ENCODE measurements around the gene LAMC1.
A peak's percentile ranks its signal among the peaks of the same experiment; 100 is the strongest.

LAMC1 gene

GRCh38 chr1:183161391-183161790 lies 138.2 kb downstream of the LAMC1 start:
- peaks cover 7 to 19% of the 10 kb centered on the region in 2 experiments for H3K4me1 ChIP-seq (ENCODE audit: control insufficient read depth in 1 of 2, insufficient read depth in 2 of 2, low read length in 2 of 2)
- no peak overlapping the region for H4K8ac ChIP-seq (ENCODE audit: low read depth, low read length)
- H3K27ac ChIP-seq (ENCODE audit: low read depth, low read length), result no peak overlapping the region
- no peak overlapping the region for H2BK120ac ChIP-seq (ENCODE audit: insufficient read depth, low read length, poor library complexity)
- H3K4me3 ChIP-seq (ENCODE audit: low read depth, low read length), result no peak overlapping the region
- peak overlapping the region; percentile 16 for H2BK5ac ChIP-seq (ENCODE audit: low read depth, low read length, poor library complexity)
- no CpG with 5 or more reads among the region's 3 CpGs for WGBS (ENCODE audit: extremely low coverage, insufficient coverage, insufficient read length)
- H3K23ac ChIP-seq (ENCODE audit: low read length), result no peak overlapping the region
- peak; percentile 17 to 66 for DNase-seq
- H3K79me2 ChIP-seq (ENCODE audit: control insufficient read depth, insufficient read depth, low read length, poor library complexity), result no peaks in the 10 kb centered on the region
- H3K9me3 ChIP-seq (ENCODE audit: insufficient read depth, low read depth, low read length), result peaks cover 3% of the 10 kb centered on the region
- H2AFZ ChIP-seq (ENCODE audit: insufficient read depth, low read length, poor library complexity), result no peak overlapping the region
- no peak overlapping the region for H4K12ac ChIP-seq (ENCODE audit: low read depth, low read length)
- H4K91ac ChIP-seq (ENCODE audit: low read depth, low read length), result no peak overlapping the region
- H3K9ac ChIP-seq (ENCODE audit: low read length), result no peak overlapping the region
- H3K36me3 ChIP-seq (ENCODE audit: control insufficient read depth in 1 of 2, insufficient read depth in 2 of 2, low read length in 2 of 2), result no peaks in the 10 kb centered on the region
- H2BK12ac ChIP-seq (ENCODE audit: low read length), result peak overlapping the region; percentile 86
- no peak overlapping the region for H3K4me2 ChIP-seq (ENCODE audit: low read length)
- no peak overlapping the region for H3K4ac ChIP-seq (ENCODE audit: low read depth, low read length)
- no peak overlapping the region for H3K18ac ChIP-seq (ENCODE audit: low read length)
- H3K27me3 ChIP-seq (ENCODE audit: insufficient read depth, low read length), result no peaks in the 10 kb centered on the region
- H2AK5ac ChIP-seq (ENCODE audit: low read length), result peak overlapping the region; percentile 92
- no peak overlapping the region for H3K14ac ChIP-seq (ENCODE audit: low read length)
- H3K79me1 ChIP-seq (ENCODE audit: low read length), result peaks cover 5% of the 10 kb centered on the region

GRCh38 chr1:183163316-183163715 lies 140.1 kb downstream of the LAMC1 start:
- Histone ChIP-seq H3K27me3 (ENCODE audit: insufficient read depth, low read length) (no peaks in the 10 kb centered on the region), H3K4ac (ENCODE audit: low read depth, low read length) (no peak overlapping the region), H3K36me3 (ENCODE audit: control insufficient read depth in 1 of 2, insufficient read depth in 2 of 2, low read length in 2 of 2) (no peaks in the 10 kb centered on the region), H4K12ac (ENCODE audit: low read depth, low read length) (no peak overlapping the region), H3K14ac (ENCODE audit: low read length) (no peak overlapping the region), H3K27ac (ENCODE audit: low read depth, low read length) (no peak overlapping the region), H3K4me2 (ENCODE audit: low read length) (no peak overlapping the region), H4K91ac (ENCODE audit: low read depth, low read length) (no peak overlapping the region), H3K23ac (ENCODE audit: low read length) (no peak overlapping the region), H3K79me2 (ENCODE audit: control insufficient read depth, insufficient read depth, low read length, poor library complexity) (no peaks in the 10 kb centered on the region), H2AK5ac (ENCODE audit: low read length) (no peak overlapping the region), H3K9me3 (ENCODE audit: insufficient read depth, low read depth, low read length) (peaks cover 3% of the 10 kb centered on the region), H3K79me1 (ENCODE audit: low read length) (peaks cover 5% of the 10 kb centered on the region), H2AFZ (ENCODE audit: insufficient read depth, low read length, poor library complexity) (no peak overlapping the region), H4K8ac (ENCODE audit: low read depth, low read length) (no peak overlapping the region), H3K4me1 (ENCODE audit: control insufficient read depth in 1 of 2, insufficient read depth in 2 of 2, low read length in 2 of 2) (peaks cover 7 to 19% of the 10 kb centered on the region in 2 experiments), H2BK120ac (ENCODE audit: insufficient read depth, low read length, poor library complexity) (no peak overlapping the region), H2BK5ac (ENCODE audit: low read depth, low read length, poor library complexity) (no peak overlapping the region), H2BK12ac (ENCODE audit: low read length) (no peak overlapping the region), H3K18ac (ENCODE audit: low read length) (no peak overlapping the region), H3K9ac (ENCODE audit: low read length) (no peak overlapping the region), H3K4me3 (ENCODE audit: low read depth, low read length) (no peak overlapping the region)
- DNase-seq, result peak; percentile 28 to 52
- WGBS (ENCODE audit: extremely low coverage, insufficient coverage, insufficient read length), result no CpG with 5 or more reads among the region's 3 CpGs

GRCh38 chr1:183164340-183164739 lies 141.1 kb downstream of the LAMC1 start:
- no peak overlapping the region for H3K18ac ChIP-seq (ENCODE audit: low read length)
- no peak overlapping the region for H3K27ac ChIP-seq (ENCODE audit: low read depth, low read length)
- no peak overlapping the region for H2BK120ac ChIP-seq (ENCODE audit: insufficient read depth, low read length, poor library complexity)
- H3K9ac ChIP-seq (ENCODE audit: low read length), result no peak overlapping the region
- H3K4me3 ChIP-seq (ENCODE audit: low read depth, low read length), result no peak overlapping the region
- no peak overlapping the region for H4K91ac ChIP-seq (ENCODE audit: low read depth, low read length)
- H3K9me3 ChIP-seq (ENCODE audit: insufficient read depth, low read depth, low read length), result peaks cover 3% of the 10 kb centered on the region
- peak overlapping the region; percentile 31 for H3K4me2 ChIP-seq (ENCODE audit: low read length)
- no CpG with 5 or more reads among the region's 1 CpG for WGBS (ENCODE audit: extremely low coverage, insufficient coverage, insufficient read length)
- H3K4me1 ChIP-seq (ENCODE audit: control insufficient read depth in 1 of 2, insufficient read depth in 2 of 2, low read length in 2 of 2), result peaks cover 5 to 17% of the 10 kb centered on the region in 2 experiments
- H2AK5ac ChIP-seq (ENCODE audit: low read length), result no peak overlapping the region
- no peaks in the 10 kb centered on the region for H3K27me3 ChIP-seq (ENCODE audit: insufficient read depth, low read length)
- no peak overlapping the region for H2BK12ac ChIP-seq (ENCODE audit: low read length)
- no peaks in the 10 kb centered on the region for H3K79me2 ChIP-seq (ENCODE audit: control insufficient read depth, insufficient read depth, low read length, poor library complexity)
- no peak overlapping the region for H4K8ac ChIP-seq (ENCODE audit: low read depth, low read length)
- DNase-seq, result peak; percentile 38 to 56
- no peak overlapping the region for H2BK5ac ChIP-seq (ENCODE audit: low read depth, low read length, poor library complexity)
- H3K4ac ChIP-seq (ENCODE audit: low read depth, low read length), result no peak overlapping the region
- no peak overlapping the region for H2AFZ ChIP-seq (ENCODE audit: insufficient read depth, low read length, poor library complexity)
- H3K79me1 ChIP-seq (ENCODE audit: low read length), result peaks cover 5% of the 10 kb centered on the region
- no peak overlapping the region for H4K12ac ChIP-seq (ENCODE audit: low read depth, low read length)
- H3K23ac ChIP-seq (ENCODE audit: low read length), result no peak overlapping the region
- H3K14ac ChIP-seq (ENCODE audit: low read length), result no peak overlapping the region
- H3K36me3 ChIP-seq (ENCODE audit: control insufficient read depth in 1 of 2, insufficient read depth in 2 of 2, low read length in 2 of 2), result no peaks in the 10 kb centered on the region

GRCh38 chr1:183164963-183165362 lies 141.7 kb downstream of the LAMC1 start:
- Histone ChIP-seq H3K18ac (ENCODE audit: low read length) (no peak overlapping the region), H3K4me1 (ENCODE audit: control insufficient read depth in 1 of 2, insufficient read depth in 2 of 2, low read length in 2 of 2) (peaks cover 5 to 12% of the 10 kb centered on the region in 2 experiments), H2AK5ac (ENCODE audit: low read length) (peak overlapping the region; percentile 82), H4K91ac (ENCODE audit: low read depth, low read length) (no peak overlapping the region), H3K36me3 (ENCODE audit: control insufficient read depth in 1 of 2, insufficient read depth in 2 of 2, low read length in 2 of 2) (no peaks in the 10 kb centered on the region), H2BK120ac (ENCODE audit: insufficient read depth, low read length, poor library complexity) (no peak overlapping the region), H3K79me2 (ENCODE audit: control insufficient read depth, insufficient read depth, low read length, poor library complexity) (no peaks in the 10 kb centered on the region), H3K4me2 (ENCODE audit: low read length) (no peak overlapping the region), H2BK5ac (ENCODE audit: low read depth, low read length, poor library complexity) (no peak overlapping the region), H3K4me3 (ENCODE audit: low read depth, low read length) (no peak overlapping the region), H2AFZ (ENCODE audit: insufficient read depth, low read length, poor library complexity) (no peak overlapping the region), H2BK12ac (ENCODE audit: low read length) (peak overlapping the region; percentile 79), H3K27ac (ENCODE audit: low read depth, low read length) (no peak overlapping the region), H3K79me1 (ENCODE audit: low read length) (peaks cover 5% of the 10 kb centered on the region), H3K27me3 (ENCODE audit: insufficient read depth, low read length) (no peaks in the 10 kb centered on the region), H4K12ac (ENCODE audit: low read depth, low read length) (no peak overlapping the region), H3K9me3 (ENCODE audit: insufficient read depth, low read depth, low read length) (peaks cover 3% of the 10 kb centered on the region), H3K14ac (ENCODE audit: low read length) (peak overlapping the region; percentile 70), H4K8ac (ENCODE audit: low read depth, low read length) (no peak overlapping the region), H3K4ac (ENCODE audit: low read depth, low read length) (no peak overlapping the region), H3K23ac (ENCODE audit: low read length) (no peak overlapping the region), H3K9ac (ENCODE audit: low read length) (no peak overlapping the region)
- no peak for DNase-seq
- WGBS (ENCODE audit: extremely low coverage, insufficient coverage, insufficient read length), result no CpG with 5 or more reads among the region's 4 CpGs
